SW480 (cell line): ENCODE data around the gene PDE4D.
"Not testable (repeated sequence)": the region's sequence is repeated elsewhere in the genome, so short reads cannot be mapped to it uniquely, and the experiment has no call there.

ENCODE experiments used
- DNase-seq: peaks from one replicate; pipeline ENCODE4 v3.0.0-alpha.2; 2016; ENCODE audit warnings: low spot score

Gene PDE4D

DNA sequence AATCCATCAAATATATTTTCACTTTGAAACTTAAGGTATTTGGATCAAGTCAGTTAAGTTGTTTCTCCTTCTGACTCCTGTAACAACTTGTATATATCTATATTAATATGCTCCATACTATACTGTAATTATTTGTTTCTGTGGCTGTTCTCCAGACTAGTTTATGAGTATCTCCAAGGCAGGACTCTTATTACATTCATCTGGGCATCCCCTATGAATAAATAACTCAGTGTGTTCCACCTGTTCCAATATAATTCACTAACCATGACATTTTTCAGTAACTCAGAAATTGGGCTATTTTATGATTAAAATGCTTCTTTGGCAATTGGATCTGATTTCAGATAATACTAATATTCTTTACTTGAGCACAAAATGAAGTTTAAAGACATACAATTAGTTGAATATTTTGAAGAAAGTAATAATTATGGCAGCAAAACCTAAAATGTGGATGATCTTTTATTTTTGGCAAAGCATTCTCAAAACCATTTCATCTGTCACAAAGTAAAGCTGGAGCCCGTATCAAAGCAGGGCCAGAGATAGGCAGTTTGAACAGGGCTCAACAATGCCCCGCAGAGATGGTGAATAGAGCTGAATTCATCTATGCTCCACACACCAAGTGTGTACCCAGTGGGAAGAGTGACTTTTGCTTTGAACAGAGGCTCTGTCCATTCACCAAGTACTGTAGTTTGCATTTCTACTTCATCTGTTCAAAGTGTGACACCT, 314.3 kb downstream of the PDE4D start:
- DNase-seq, result no peak

DNA sequence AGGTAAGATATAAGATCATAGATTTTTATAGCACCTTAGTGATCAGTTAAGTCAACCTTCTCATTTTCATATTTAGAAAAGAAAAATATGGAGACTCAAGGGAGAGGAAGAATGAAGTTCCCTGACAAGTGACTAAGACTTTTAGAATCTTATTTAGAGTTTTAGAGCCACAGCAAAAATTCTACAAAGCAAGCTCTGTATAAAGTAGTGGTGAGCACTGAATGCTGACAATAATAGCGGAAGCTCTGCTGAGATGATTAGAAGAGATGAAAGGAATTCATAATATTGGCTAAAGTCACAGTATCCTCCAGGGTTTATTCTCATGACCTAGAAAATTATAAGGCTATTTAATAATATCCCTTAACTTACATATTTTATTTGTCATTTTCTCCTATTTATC, 316.0 kb downstream of the PDE4D start:
- DNase-seq, result no peak

DNA sequence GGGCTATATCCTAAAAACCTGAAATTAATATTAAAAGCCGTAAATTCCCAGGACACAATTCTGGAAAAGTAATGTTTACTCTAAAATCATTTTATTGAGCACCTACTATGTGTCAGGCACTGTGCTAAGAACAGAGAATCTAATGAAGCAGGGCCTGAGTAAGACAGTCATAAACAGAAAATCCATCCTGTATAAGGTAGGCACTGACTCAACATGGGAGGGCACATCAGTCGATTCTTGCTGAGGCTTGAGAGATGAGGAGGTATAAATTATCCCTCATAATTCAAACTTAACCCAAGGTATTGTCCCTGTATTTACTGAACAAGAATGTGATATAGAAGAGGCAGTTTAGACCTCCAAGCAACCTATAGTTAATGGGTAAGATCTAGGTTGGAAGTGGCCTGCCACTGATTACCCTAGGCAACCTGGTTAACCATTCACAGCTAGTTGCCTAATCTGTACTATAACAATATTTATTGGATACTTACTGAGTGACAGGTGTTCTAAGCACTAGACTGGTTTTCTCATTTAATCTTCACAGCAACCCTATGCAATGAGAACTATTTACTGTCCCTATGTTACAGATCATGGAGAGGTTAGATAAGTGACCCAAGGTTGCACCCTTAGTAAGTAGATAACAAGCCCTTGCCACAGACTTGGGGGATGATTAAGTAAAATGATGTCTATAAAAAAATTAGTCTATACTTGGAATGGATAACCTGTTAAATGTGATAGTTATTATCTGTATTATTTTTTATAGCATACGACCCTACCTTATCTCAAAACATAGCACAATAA, 317.7 kb downstream of the PDE4D start:
- no peak for DNase-seq

DNA sequence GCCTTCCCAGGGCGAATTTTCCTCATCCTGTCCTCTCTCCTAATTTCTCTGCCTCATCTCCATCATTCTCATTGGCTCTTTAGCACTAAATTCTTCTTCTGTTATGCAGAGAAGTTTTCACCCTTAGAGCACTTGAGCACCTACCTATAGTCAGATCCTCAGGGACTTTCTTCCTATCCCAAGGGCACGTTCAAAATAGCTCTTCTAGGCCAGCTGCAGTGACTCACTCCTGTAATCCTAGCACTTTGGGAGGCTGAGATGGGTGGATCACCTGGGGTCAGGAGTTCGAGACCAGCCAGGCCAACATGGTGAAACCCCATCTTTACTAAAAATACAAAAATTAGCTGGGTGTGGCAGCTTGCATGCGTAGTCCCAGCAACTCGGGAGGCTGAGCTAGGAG, 320.0 kb downstream of the PDE4D start:
- DNase-seq, result not testable (repeated sequence)

DNA sequence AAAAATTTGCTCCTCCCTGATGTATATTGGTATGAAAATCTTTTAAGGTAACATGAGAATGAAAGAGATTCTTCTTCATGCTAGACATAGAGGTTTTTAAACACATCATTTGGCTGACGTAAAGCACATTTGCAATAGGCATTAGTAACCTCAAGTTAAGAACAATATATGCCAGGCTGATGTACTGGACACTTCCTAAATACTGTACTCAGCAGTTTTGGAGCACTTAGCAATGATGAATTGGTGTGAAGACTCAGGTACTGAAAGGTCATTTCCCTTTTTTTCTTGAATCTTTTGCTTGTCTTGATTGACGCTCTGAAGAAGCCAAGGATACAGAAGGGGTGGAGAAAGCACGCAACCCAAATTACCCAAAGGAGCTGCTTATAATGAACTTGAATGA, 322.5 kb downstream of the PDE4D start:
- DNase-seq, result no peak

DNA sequence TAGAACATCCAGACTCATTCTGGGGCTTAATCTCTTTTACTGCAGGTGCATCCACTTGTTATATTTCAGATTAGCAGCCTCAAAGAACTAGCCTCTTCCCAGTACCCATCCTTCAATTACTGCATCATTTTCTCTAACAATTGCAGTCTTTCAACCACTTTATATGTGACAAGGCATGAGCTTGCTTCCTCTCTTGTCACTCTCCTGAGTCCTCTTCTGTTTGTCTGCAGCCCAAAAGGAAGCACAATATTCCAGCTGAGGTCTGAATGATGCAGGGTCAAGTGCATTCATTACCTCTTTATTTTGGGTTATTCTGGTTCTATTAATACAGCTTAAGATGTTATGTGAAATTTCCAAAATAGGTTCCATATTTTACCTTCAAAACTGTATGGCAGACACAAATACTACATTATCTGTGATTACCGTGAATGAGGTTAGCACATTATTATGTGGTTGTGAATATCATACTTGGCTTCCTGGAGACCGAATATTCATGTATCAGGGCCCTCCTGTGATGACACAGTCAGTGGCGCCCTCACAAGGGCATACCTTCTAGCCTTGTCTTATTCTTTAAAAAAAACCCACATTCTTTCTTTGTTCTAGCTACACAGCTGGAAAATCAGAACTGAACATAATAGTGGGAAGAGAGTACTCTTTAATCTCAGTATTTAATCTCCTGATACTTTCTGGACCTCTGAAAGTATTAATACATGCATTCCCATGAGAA, 323.8 kb downstream of the PDE4D start:
- no peak for DNase-seq

DNA sequence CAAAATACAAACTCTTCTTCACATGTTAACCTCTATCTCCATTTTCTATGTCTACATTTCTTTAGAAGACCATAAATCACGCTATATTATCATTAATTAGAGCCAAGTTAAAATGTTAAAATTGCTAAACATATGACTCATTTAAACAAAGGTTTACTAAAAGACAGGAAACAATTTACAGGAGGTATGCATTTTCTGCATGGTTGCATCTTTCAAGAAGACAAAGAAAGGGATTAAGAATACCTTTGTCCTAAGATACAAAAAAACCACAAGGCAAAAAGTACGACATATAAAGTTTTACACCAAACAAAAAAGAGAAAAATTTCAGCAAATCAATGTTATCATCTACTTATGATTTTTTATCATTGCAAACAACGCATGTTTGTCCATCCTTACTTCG, 324.4 kb downstream of the PDE4D start:
- DNase-seq, result no peak

DNA sequence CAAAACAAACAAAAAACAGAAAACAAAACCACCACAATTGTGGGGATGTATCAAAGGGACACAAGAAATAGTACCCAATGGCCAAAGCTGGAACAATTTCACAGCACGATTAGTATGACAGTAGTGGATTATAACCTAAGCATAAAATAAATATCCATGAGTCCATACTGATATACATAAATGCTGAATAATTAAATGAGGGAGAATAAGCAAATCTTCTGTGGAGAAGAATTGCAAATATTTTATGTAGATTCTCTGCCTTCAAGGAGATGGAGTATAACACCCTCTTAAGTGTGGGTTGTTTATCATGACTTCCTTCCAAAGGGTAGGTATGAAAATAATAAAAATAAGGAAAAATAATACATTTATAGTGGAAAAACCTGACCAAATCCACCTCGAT, 325.4 kb downstream of the PDE4D start:
- no peak for DNase-seq

DNA sequence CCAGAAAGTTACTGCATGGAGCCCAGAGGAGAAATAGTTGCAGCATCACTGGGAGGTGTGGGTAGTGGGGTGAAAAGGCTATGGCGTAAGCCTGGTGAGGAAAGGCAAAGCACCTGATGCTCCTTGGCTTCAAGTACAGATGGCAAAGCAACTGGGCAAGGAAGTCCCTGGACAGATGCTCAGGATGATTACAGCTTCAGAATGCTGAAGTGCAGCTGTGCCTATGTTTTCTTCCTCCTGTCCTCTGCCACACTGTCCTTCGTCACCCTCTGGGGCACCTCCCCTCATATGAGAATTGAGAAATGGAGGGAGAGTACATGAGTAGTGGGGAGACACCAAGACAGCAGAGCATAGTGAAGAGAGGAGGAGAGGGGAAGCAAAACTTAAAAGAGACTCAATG, 328.0 kb downstream of the PDE4D start:
- DNase-seq, result no peak

DNA sequence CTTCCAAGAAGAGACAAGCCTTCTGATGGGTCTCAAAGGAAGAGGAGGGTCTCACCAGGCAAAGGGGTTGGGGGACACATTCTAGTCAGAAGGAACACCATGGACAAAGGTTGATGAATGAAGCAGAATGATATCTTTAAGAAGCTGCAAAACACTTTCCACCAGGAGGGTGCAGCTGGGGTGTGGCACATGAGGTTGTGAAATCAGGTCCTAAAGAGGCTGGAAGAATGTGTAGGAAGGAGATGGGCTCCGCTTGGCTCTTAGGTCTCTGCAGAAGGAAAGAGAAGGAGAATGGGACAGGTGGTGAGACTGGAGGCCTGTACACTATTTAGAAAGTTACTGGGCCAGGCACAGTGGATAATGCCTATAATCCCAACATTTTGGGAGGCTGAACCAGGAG, 328.6 kb downstream of the PDE4D start:
- no peak for DNase-seq

DNA sequence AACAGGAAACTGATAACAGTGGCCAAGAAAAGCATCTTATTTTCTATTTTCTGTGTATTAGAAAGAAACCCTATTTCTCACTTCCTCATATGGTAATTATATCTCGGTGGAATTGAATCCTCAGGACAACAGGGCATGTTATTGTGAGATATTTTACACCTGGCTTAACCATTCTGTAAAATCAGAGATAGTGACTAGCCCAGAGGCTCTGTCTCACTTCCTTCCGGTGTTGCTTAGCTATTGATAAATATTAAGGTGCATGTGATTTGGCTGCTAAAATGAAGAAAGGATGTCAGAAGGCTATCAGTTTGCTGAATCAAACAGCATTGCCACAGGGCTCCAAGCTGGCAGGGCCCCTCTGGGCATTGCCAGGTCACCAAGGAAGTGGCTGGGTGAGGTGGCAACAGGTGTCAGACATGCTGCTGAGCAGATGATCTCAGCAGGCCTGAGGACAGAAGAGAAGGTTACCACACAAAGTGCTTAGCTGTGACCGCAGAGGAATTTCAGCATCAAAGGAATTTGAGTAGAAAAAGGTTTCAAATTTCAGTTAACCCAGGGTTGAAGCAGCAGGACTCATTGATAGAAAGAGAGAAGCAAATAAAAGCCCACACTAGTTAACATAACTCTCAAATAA, 330.7 kb downstream of the PDE4D start:
- peak; percentile 71 for DNase-seq

DNA sequence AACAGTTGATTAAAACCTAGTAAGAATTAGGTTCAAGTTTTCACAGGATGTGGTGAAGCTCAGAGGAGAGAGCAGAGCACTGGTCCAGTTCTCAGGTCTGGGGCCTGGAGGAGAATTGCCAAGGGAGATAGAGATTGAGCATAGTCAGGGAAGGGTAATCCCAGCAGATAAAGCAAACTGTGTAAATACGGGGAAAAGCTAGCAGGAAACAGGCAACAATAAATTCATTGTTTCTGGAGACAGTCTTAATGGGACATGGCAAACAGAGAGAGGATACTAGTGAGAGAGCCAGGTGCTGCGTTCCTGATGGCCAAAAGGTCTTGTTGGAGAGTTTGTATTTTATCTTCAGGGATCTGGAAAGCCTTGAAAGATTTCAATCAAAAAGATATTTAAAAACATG, 333.0 kb downstream of the PDE4D start:
- no peak for DNase-seq

DNA sequence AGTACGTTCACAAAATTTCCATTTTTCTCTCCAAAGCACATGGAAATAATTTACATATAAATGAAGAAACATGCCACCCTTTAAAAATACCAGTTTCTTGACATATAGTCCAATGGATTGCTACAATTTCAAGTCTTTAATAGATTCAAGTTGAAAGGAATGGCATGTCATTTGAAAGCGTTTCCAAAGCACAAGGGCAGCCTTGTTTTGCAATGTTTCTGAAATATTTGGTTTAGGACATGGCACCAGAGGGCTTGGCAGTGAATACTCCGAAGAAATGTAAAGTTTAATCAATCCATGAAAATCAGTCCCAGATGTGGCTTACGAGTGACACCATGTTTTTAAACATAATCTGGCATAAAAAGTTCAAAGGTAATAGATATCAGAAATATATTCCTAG, 333.7 kb downstream of the PDE4D start:
- DNase-seq, result no peak

DNA sequence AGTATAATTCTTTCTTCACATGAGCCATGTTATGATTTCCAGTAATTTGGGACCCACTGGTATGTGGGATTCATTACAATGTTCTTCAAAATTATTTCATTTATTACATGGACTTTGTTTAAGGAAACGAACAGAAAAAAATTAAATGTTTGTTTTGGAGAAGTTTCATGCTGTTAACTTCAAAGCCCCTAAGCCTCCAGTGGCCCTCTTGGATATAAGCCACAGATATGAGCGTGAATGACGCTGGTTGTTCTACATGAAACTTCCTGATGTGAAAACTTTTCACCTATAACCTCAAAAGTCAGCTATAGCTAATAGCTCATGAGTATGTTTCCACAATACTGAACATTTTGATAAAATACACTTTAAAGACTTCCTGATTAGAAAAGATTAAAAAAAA, 334.2 kb downstream of the PDE4D start:
- no peak for DNase-seq

DNA sequence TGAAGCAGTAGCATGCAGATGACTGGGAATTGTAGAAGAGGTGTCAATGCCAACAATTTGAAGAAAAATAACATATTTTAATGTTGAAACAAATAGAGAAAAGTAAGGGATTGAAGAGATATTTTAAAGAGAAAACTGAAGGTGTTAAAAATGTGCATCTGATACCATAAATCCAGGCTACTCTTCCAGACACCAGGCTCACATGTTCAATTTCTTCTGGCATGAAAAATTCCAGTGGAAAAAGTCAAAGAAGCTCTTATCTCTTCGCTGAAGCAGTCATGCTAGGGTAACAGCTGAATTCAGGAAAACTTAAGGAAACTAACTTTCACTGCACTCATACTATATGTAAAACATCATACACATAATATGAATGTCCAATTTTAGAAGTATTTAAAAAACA, 335.0 kb downstream of the PDE4D start:
- DNase-seq, result no peak

DNA sequence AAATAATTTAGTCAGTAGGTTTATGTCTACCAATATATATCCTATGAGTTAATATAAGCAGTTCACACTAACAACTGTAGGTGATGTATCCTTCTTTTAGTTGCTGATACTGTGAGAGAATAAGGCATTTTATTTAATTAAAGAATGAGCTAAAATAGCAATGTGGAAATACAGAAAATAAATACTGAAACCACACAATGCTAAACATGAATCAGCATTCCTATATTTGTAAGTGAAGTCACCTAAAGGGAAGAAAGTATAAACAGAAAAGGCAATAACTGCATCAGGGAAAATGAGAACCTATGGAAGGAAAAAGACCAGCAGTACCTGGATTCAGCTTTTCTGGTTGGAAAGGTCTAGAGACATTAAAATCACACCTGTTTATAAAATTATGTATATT, 336.0 kb downstream of the PDE4D start:
- no peak for DNase-seq

DNA sequence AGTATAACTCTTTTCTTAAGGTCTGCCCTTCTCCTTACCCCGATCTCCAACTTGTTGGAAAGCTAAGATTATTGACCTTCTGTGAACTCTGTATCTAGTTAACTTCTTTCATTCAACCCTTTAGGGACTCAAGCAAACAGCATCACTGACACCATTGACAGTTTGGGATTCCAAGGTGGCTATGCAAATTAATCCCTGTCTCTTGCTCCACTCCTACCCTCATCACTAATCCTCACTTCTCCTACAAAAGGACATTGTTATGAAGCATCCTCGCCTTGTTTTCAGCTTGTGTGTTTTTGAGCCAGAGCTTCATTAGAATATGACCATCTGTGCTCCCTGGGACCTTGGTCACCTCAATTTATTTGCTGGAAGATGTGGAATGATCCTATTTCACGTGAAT, 337.9 kb downstream of the PDE4D start:
- DNase-seq, result no peak

DNA sequence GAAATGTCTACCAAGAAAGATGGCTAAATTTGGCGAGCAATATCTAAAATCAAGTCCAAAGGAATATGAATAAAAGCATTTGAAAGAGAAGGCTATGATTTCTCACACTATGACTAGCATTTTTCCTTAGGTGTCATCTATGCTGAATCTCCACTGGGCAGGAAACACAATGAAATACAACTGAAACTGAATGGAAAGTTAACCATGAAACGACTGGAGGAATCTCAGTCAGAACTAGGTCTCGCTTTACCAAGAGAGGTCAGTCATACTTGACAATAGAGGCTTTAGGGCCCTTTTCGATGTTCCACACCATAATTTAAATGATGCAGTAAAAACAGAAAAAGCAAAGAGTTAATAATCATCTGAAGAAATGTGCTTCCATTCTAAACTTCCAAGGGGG, 339.0 kb downstream of the PDE4D start:
- no peak for DNase-seq

DNA sequence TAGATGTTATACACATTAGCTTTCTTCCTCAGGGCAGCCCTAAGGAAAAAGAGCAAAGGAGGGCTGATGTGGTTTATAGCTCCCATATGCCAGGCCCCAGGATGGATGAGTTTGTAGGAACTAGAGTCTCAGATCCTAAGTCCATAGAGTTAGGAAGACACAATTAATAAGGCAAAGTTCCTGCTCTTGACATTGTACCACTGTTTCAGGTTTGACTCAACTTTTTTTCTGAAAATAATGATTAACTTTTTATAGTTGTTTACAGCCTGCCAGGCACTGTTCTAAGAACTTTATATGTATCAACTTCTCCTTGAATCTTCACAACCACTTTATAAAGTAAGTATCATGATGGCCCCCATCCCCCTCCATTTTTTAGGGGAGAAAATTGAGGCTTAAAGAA, 339.5 kb downstream of the PDE4D start:
- DNase-seq, result no peak

DNA sequence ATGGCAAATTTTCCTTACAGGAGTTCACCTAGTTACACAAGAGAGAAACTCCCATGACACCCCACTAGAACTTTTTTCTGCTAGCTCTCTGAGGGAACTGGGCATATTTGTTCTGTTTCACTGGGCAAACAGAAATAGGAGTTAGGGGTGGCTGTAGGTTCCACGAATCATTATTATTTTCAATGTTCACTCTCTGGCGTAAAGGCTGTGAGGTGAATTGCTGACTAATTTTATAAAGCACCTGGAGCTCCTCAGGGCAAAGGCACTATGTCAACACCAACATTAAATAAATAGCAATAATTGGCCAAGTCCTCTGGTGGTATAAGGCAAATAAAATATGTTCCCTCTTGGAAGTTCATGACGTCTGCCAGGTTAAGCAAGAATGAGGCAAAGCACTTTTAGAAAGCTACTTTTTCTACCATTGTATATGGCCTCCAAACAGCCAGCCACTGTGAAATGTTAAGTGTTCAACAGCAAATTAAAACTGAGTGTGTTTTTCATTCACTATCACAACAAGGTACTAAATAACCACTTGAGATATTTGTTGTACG, 344.6 kb downstream of the PDE4D start:
- no peak for DNase-seq

DNA sequence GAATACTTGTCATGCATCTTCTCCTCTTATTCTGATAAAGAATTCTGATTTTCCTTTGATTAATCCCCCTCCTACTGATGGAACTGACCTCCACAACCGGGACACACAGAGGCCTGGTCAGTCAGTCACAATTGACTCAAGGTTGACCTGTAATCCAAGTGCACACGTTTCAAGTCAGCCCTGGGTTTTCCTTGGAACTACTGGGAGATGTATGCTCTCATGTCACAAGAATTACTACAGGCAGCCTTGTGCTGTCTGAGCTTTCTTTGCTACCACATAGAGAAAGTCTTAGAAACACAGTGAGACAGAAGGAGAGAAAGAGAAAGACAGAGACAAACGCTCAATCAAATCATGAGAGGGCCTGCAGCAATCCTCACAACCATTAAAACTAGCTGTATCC, 345.8 kb downstream of the PDE4D start:
- DNase-seq, result no peak

DNA sequence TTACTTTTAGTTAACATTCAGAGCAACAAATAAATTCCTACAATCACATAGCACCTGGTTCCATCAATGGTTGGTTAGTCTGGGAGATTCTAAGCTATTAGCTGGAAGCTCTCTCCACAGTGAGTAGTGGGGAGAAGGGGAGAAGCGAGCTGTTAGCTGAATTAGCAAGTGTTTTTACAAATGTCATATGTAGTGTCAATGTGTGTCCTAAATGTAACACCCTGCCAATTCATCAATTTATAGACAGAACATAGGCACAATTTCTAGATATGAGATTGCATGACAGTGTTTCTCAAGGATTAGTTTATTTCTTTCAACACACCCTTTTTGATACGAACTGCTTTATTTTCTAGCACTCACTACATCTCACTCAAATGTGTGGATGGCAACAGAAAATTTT, 349.0 kb downstream of the PDE4D start:
- no peak for DNase-seq
